ENCODE data around the gene EMC8. TPM values are rescaled to one million over a fixed set of nuclear protein-coding genes. Genes with fewer than 3 reads are reported as not detected.

EMC8 gene
- polyA plus RNA-seq, 1 of the 3 experiments (the other 2 are of a cell fraction) = 45.9 TPM

DNA sequence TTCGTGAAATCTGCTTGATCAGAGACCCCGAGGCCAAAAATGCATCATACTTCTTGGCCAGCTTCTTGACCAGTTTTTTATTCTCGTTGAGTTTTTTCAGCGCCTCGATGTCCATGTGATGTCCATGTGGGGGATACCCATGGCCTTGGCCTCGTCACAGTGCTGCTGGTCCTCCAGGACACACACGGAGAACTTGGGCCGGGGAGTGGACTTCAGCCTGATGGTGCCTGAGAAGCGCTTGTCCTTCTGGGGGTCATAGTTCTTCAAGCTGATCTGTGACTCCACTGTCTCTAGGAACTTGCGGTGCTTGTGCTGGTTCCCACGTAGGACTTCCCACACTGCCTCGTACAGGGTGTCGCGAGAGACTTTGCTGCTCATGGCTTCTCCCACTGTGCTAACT, 16.8 kb upstream of the EMC8 start:
- Histone ChIP-seq H3K9me2 (no peaks in the 10 kb centered on the region), H2AFZ (ENCODE audit: low read depth) (no peak overlapping the region), H3K9me3 (no peaks in the 10 kb centered on the region), H4K20me1 (ENCODE audit: insufficient read depth) (no peaks in the 10 kb centered on the region), H3K27ac (ENCODE audit: low read depth in 2 of 2, low read length in 1 of 2) (no peak overlapping the region), H3K4me1 (ENCODE audit: control insufficient read depth in 1 of 2, insufficient read depth in 2 of 2, low read depth in 1 of 2, low read length in 1 of 2) (no peaks in the 10 kb centered on the region), H3K9ac (no peak overlapping the region), H3K36me3 (replicated peaks in 1 of 2; ENCODE audit: control insufficient read depth in 1 of 2, insufficient read depth in 2 of 2, low read length in 1 of 2) (no peaks in the 10 kb centered on the region), H3F3A (replicated peaks; ENCODE audit: insufficient read depth) (no peaks in the 10 kb centered on the region), H3K27me3 (ENCODE audit: insufficient read depth) (peaks cover 79% of the 10 kb centered on the region), H3K4me2 (no peak overlapping the region), H3K79me2 (ENCODE audit: insufficient read depth) (no peaks in the 10 kb centered on the region), H3K4me3 (ENCODE audit: low read depth in 2 of 2, low read length in 1 of 2) (no peak overlapping the region)
- no peak for DNase-seq
- 51% methylated on average over 14 of the region's 14 CpGs for WGBS (ENCODE audit: low lambda C conversion rate)
- no peak for TF ChIP-seq MXI1 (IDR thresholded peaks at IDR 0.05; ENCODE audit: low read depth, low read length)
- TF ChIP-seq, protein P1, sequence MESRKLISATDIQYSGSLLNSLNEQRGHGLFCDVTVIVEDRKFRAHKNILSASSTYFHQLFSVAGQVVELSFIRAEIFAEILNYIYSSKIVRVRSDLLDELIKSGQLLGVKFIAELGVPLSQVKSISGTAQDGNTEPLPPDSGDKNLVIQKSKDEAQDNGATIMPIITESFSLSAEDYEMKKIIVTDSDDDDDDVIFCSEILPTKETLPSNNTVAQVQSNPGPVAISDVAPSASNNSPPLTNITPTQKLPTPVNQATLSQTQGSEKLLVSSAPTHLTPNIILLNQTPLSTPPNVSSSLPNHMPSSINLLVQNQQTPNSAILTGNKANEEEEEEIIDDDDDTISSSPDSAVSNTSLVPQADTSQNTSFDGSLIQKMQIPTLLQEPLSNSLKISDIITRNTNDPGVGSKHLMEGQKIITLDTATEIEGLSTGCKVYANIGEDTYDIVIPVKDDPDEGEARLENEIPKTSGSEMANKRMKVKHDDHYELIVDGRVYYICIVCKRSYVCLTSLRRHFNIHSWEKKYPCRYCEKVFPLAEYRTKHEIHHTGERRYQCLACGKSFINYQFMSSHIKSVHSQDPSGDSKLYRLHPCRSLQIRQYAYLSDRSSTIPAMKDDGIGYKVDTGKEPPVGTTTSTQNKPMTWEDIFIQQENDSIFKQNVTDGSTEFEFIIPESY (IDR thresholded peaks at IDR 0.05; ENCODE audit: borderline replicate concordance, low read depth) = no peak
- no peak for TF ChIP-seq TAF1 (IDR thresholded peaks at IDR 0.05; ENCODE audit: borderline replicate concordance, low read depth, low read length)
- no peak for TF ChIP-seq RCOR1 (IDR thresholded peaks at IDR 0.05; ENCODE audit: low read length)
- TF ChIP-seq REST (IDR thresholded peaks at IDR 0.05; ENCODE audit: low read depth, low read length) = no peak
- no peak for TF ChIP-seq CTCF (IDR thresholded peaks at IDR 0.05)
- TF ChIP-seq MEF2A (IDR thresholded peaks at IDR 0.05; ENCODE audit: borderline replicate concordance, low read depth) = no peak
- no peak for TF ChIP-seq YY1 (IDR thresholded peaks at IDR 0.05; ENCODE audit: low read depth)
- TF ChIP-seq, protein P2, sequence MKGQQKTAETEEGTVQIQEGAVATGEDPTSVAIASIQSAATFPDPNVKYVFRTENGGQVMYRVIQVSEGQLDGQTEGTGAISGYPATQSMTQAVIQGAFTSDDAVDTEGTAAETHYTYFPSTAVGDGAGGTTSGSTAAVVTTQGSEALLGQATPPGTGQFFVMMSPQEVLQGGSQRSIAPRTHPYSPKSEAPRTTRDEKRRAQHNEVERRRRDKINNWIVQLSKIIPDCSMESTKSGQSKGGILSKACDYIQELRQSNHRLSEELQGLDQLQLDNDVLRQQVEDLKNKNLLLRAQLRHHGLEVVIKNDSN (IDR thresholded peaks at IDR 0.05; ENCODE audit: borderline replicate concordance, low read depth) = no peak
- ChIA-PET CTCF (interaction anchor here (1.1 to 1.7 kb wide), 2 partner anchors 200 to 701 kb away, joined by 3 to 4 read pairs; no protein-coding TSS in a partner anchor), POLR2A (no interaction called here)
